Measurements from ENCODE around the gene ETV7. TPM values are rescaled to one million over a fixed set of nuclear protein-coding genes. Genes with fewer than 3 reads are reported as not detected.

Gene ETV7
- total RNA-seq, 2 donors from 2014 or later, result 0.66 to 0.78 TPM

DNA sequence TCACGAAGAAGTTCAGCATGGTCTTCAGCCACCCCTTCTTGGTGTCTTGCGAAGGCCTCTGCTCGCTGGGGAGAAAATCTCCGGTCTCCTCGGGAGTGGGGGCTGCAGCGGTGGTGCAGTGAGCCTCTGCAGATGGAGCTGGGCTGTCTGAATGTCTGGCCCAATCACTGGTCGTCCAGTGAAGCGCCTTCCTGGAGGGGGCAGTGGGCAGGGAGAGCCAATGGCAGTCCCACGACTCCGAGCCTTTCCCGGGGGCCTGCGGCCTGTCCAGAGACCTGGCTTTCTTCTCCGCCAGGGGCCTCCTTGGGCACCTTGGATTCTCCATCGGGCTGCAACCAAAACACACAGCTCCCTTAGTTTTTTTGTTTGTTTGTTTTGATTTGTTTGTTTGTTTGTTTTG lies 57.1 kb downstream of the ETV7 start:
- H3K36me3 ChIP-seq (replicated peaks in 1 of 2; ENCODE audit: insufficient read depth in 1 of 2, low read depth in 2 of 2), result no peaks in the 10 kb centered on the region
- TF ChIP-seq, protein P1, sequence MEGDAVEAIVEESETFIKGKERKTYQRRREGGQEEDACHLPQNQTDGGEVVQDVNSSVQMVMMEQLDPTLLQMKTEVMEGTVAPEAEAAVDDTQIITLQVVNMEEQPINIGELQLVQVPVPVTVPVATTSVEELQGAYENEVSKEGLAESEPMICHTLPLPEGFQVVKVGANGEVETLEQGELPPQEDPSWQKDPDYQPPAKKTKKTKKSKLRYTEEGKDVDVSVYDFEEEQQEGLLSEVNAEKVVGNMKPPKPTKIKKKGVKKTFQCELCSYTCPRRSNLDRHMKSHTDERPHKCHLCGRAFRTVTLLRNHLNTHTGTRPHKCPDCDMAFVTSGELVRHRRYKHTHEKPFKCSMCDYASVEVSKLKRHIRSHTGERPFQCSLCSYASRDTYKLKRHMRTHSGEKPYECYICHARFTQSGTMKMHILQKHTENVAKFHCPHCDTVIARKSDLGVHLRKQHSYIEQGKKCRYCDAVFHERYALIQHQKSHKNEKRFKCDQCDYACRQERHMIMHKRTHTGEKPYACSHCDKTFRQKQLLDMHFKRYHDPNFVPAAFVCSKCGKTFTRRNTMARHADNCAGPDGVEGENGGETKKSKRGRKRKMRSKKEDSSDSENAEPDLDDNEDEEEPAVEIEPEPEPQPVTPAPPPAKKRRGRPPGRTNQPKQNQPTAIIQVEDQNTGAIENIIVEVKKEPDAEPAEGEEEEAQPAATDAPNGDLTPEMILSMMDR (IDR thresholded peaks at IDR 0.05), result no peak
- TF ChIP-seq POLR2A (IDR thresholded peaks at IDR 0.05), result no peak
- H3K4me3 ChIP-seq, result no peak overlapping the region
- H3K27ac ChIP-seq, result no peak overlapping the region
- no peak for DNase-seq
- WGBS, 2 donors, result 93 to 94% methylated on average over 7 to 13 of the region's 14 CpGs
- H3K9me3 ChIP-seq, result no peaks in the 10 kb centered on the region
- intact Hi-C loops (cut with DNase I), result no loop called here
- H3K27me3 ChIP-seq, result no peaks in the 10 kb centered on the region
- peaks cover 25% of the 10 kb centered on the region for H3K4me1 ChIP-seq
- no peak for ATAC-seq

DNA sequence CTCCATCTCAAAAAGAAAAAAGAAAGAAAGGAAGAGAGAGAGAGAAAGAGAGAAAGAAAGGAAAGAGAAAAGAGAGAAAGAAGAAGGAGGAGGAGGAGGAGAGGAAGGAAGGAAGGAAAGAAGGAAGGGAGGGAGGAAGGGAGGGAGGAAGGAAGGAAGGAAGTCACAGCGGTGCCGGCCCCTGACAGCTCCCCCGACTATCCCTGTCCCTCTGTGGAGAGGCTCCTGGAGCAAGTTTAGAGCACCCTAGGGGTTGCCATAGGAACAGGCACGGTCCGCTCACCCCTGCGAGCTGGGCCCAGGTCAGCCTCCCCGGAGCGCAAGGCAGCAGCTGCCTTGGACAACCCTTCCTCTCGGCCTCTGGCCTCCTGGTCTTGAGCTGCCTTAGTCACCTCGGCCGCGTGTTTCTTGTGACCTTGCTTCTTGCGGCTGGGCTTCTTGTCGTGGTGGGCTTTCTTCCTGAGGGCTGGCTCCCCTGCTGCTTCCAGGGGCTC lies 57.6 kb downstream of the ETV7 start:
- 70 to 93% methylated on average over 13 to 14 of the region's 14 CpGs for WGBS, 2 donors

GRCh38 chr6:36328600-36328999 lies 58.9 kb downstream of the ETV7 start:
- ATAC-seq (no peak), DNase-seq (no peak)
- H3K4me3 ChIP-seq, result no peak overlapping the region
- H3K27me3 ChIP-seq, result no peaks in the 10 kb centered on the region
- H3K27ac ChIP-seq, result no peak overlapping the region
- intact Hi-C loops (cut with DNase I), result no loop called here
- WGBS, 2 donors, result 87 to 92% methylated on average over 7 of the region's 7 CpGs
- H3K36me3 ChIP-seq (replicated peaks in 1 of 2; ENCODE audit: insufficient read depth in 1 of 2, low read depth in 2 of 2), result no peaks in the 10 kb centered on the region
- H3K9me3 ChIP-seq, result no peaks in the 10 kb centered on the region
- TF ChIP-seq POLR2A (IDR thresholded peaks at IDR 0.05), result no peak
- TF ChIP-seq, protein P1 (IDR thresholded peaks at IDR 0.05), result no peak
- peaks cover 8% of the 10 kb centered on the region for H3K4me1 ChIP-seq

More for the DNA sequence above, 57.6 kb downstream of the ETV7 start:
- Histone ChIP-seq H3K27me3 (no peaks in the 10 kb centered on the region), H3K27ac (no peak overlapping the region), H3K4me3 (no peak overlapping the region), H3K4me1 (peaks cover 20% of the 10 kb centered on the region), H3K9me3 (no peaks in the 10 kb centered on the region), H3K36me3 (replicated peaks in 1 of 2; ENCODE audit: insufficient read depth in 1 of 2, low read depth in 2 of 2) (no peaks in the 10 kb centered on the region)
- no peak for TF ChIP-seq POLR2A (IDR thresholded peaks at IDR 0.05)
- TF ChIP-seq, protein P1 (IDR thresholded peaks at IDR 0.05), result no peak
- no peak for DNase-seq
- no peak for ATAC-seq
- intact Hi-C loops (cut with DNase I), result no loop called here

- Histone ChIP-seq H3K36me3 (replicated peaks in 1 of 2; ENCODE audit: insufficient read depth in 1 of 2, low read depth in 2 of 2) (no peaks in the 10 kb centered on the region), H3K4me1 (peaks cover under 1% of the 10 kb centered on the region), H3K9me3 (no peaks in the 10 kb centered on the region), H3K27me3 (no peaks in the 10 kb centered on the region), H3K27ac (no peak overlapping the region), H3K4me3 (no peak overlapping the region)
- ATAC-seq, result no peak
- no peak for DNase-seq
- intact Hi-C loops (cut with DNase I), result no loop called here
- TF ChIP-seq, protein P1 (IDR thresholded peaks at IDR 0.05), result no peak
- no peak for TF ChIP-seq POLR2A (IDR thresholded peaks at IDR 0.05)
Observed at GRCh38 chr6:36327919-36328236, 59.6 kb downstream of the ETV7 start.

GRCh38 chr6:36327226-36327918 lies 60.1 kb downstream of the ETV7 start:
- no peaks in the 10 kb centered on the region for H3K27me3 ChIP-seq
- H3K27ac ChIP-seq, result no peak overlapping the region
- no peak overlapping the region for H3K4me3 ChIP-seq
- no peaks in the 10 kb centered on the region for H3K9me3 ChIP-seq
- no peaks in the 10 kb centered on the region for H3K4me1 ChIP-seq
- intact Hi-C loops (cut with DNase I), result no loop called here
- TF ChIP-seq, protein P1 (IDR thresholded peaks at IDR 0.05), result no peak
- TF ChIP-seq POLR2A (IDR thresholded peaks at IDR 0.05), result no peak
- ATAC-seq, result no peak
- WGBS, 2 donors, result 39 to 64% methylated on average over 6 of the region's 6 CpGs
- no peak for DNase-seq
- no peaks in the 10 kb centered on the region for H3K36me3 ChIP-seq (replicated peaks in 1 of 2; ENCODE audit: insufficient read depth in 1 of 2, low read depth in 2 of 2)

Measured in body of pancreas (tissue), 4 donors.